CD4-positive, alpha-beta T cell treated with Interleukin-15 for 1 hour (primary cell): Measurements from ENCODE around the gene LDLRAD4.

ENCODE experiments used
- DNase-seq: peaks from one replicate; pipeline ENCODE4 v3.0.0-alpha.2; 2020

The LDLRAD4 gene

DNA sequence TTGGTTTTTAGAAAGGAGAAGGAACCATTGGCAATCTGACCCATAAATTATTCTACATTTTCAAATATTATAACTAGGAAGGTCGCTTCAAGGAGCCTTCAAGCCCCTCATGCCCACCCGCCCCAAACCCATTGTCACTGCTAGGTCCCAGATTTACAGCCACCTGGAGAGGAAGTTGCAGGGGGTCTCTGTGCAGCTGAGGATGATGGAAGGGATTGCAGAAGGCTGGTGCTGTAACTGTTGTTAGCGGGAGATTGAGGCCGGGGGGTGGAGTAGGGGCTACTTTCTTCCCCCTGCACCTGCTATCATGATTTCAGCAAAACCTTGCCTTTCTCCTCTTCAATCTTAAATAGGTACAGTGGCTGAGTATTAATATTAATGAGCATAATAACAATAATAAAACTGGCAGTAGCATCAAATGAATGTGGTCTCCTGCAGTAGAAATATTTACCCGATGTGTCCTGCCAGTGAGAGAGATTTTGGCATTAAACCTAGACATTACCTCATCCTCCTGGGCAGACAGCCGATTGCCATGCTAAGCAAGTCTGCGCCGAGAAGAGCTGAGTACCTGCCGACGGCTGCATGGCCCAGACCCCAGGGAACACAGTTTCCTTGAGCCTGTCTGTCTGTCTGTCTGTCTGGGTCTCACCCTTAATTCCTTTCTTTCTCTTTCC lies 282.4 kb downstream of the LDLRAD4 start:
- DNase-seq, result no peak

DNA sequence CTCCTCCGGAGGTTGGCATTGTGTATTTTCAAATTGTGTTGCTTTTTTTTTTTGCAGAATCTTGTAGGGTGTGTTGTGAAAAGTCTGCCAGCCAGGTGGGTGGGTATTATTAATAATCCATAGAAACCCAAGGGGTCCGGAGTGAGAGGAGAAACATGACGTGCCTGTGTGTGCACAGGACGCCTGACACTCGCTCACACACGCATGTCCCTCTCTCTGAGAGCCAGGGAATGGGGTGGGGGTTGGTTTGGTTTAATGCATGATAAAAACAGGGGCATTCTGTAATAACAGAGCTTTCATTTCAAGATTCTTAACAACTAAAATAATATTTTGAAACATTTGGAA lies 283.0 kb downstream of the LDLRAD4 start:
- DNase-seq, result no peak

DNA sequence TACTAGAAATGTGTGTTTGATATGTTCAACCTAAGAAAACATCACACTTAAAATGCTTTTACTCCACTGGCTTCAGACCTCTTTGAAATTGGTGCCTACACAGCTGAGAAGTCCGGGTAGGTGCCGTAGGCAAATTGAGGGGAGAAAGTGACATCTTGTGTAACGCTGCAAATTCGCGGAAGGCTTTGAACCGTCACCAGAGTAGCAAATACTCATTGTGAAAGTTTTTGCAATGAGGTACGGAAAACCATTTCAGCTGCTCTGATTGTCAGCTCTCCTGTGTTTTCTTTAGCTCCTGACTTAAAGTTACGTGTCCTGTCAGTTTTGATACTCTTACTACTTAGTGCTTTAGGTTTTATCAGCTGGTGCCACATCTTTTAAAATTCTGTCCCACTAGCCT lies 283.3 kb downstream of the LDLRAD4 start:
- DNase-seq, result no peak

DNA sequence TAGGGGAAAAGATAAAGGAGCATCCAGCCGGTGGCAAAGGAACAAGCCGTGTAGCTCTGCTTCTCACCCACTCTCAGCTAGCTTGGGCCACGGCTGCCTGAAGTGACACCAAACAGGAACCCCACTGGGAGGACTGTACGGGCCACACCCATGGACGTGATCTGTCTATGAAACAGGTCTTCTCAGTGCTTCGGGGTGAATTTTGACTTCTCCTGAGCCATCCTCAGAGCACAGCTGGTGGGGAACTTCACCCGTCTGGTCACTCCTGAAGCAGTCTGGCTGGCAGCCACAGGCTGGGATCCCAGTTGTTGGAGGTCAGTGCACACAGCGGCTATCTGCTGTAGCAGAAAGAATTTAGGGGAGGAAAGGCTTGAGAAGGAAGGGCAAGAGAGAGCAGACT lies 284.0 kb downstream of the LDLRAD4 start:
- no peak for DNase-seq

DNA sequence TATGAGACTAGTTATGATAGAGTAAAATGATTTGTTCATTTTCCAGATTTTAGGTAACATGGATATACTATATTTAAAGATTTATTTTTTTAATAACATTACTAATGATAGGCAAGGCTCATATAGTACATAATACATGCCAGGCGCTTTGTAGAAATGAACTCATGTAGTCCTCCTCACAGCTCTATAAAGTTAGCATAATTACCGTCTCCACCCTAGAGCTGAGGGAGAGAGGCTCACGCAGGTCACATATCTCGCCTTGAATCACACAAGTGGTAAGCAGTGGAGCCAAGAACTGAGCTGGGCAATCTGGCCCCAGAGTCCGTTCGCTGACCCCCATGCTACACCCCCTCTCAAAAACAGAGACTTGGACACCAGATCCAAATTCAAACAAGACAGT lies 285.3 kb downstream of the LDLRAD4 start:
- DNase-seq, result no peak

DNA sequence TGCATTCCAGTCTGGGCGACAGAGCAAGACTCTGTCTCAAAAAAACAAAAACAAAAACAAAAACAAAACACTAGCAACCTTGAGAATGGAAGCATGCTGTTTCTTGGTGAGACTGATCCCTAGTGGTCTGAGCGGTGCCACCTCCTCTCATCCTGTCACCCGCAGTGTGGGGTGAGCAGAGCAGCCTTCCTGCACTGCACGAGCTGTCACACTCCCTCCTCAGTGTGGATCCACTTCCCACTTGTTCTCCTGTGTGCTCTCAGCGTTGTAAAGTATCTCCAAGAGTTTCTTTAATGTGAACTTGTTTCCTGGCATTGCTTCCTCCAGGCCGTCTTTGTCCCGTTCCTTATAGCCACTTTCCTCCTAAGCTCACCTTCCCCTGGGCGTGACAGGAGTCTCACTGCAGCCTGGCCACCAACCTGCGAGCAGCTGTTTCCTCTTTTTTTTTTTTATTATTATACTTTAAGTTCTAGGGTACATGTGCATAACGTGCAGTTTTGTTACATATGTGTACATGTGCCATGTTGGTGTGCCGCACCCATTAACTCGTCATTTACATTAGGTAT lies 287.3 kb downstream of the LDLRAD4 start:
- DNase-seq, result no peak

DNA sequence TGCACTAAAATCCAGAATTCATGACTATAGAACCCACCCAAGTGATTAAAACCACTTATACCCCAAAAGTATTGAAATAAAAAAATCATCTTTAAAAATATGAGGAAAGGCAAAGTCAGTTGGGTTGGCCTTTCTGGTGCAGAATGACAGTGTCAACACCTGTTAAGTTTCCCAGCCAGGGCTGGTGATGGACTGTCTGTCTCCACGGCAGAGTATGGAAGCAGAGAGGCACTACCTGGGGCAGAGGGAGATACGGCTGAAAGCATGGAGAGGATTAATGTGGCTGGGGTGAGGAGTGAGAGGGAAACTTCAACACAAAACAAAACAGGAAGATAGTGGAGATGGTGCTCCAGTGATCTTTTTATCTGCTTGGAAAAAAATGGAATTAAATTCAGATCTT lies 292.0 kb downstream of the LDLRAD4 start:
- no peak for DNase-seq

DNA sequence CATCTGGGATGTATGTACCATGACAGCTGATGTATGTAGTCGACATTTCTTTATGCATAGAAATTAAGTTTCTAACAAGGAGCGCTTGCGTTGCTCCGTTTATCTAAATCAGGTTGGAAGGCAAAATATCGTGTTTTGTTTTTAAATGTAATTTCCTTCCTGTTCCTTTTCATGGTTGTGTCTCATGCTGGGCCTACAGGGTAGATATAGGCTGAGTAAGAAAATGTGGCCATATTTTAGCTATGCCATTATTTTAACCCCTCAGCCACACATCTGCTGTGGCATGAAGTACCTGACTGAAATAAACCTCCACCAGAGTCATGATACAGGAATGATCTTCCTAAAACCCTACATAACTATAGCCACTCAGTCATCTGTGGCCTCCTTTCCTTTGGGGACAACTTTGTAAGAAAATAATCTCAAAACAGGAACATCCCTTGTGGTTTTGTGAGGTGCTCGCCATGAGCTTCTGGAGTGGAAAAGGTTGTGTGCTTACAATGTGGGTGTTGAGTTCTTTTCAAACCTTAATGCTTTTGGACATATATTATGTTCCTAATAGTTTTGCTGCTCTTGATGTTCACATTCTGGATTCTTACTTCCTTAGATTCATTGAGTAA lies 293.5 kb downstream of the LDLRAD4 start:
- no peak for DNase-seq

DNA sequence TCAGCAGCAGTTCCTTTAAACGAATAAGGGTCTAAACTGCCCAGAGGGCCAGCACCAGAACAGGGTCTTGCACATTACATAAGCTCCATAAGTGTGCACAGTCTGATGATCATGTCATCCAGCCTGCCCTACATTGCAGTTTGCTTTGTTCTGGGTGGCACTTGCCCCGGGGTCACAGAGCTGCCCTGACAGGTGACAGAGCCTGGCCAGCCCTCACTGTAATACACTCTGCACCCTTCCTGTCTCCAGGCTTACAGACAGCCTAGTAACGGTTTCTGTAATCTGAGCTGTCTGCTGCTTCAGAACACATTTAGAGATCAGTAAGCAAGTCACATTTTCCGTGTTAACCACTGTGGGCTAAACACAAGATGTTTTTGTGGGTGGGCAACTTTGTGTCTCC lies 294.5 kb downstream of the LDLRAD4 start:
- no peak for DNase-seq

DNA sequence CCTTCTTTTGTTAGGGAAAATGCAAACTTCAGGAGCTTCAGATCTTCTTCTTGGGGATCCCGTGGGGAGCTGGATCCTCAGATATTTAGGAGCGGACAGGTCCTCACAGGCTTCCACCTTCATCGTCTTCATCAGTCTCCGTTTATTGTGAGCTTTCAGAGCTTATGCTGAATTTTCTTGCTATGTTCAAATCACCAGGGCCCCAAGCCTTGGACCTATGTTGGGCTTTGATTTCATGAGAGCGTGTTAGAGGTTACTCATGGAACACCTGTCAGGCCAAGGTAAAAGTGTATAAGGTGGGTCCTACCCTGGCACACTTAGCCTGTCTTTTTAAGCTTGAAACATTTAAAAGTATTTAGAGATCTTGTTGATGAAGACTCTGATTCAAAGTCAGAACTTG lies 294.9 kb downstream of the LDLRAD4 start:
- no peak for DNase-seq

DNA sequence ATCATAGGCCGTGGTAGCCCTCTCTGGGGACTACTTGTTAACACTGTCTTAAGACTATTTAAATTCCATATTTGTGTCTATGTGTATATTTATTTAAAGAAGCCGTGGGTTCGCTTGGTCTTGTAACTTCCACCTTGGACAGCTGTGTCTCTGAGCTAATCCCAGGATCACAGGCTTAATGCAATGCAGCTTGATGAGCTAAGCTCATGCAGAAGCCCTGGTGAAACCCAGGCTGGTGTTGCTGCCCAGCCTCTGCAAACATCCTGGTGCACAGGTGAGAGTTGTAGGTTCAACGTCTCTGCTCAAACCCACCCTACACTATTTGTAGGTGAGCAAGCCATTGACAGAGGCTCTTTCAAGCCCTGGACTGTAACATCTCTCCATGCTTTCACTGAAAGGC lies 296.0 kb downstream of the LDLRAD4 start:
- no peak for DNase-seq

DNA sequence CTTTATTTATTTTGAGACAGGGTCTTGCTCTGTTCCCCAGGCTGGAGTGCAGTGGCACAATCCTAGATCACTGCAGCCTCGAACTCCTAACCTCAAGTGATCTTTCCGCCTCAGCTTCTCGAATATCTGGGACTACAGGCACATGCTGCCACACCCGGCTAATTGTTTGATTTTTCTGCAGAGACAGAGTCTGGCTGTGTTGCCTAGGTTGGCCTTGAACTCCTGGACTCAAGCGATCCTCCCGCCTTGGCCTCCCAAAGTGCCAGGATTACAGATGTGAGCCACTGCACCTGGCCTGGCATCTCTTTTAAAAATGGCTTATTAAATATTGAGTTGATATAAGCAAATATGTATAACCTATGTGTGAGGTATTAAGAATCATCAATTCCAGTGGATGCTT lies 298.3 kb downstream of the LDLRAD4 start:
- DNase-seq, result no peak

DNA sequence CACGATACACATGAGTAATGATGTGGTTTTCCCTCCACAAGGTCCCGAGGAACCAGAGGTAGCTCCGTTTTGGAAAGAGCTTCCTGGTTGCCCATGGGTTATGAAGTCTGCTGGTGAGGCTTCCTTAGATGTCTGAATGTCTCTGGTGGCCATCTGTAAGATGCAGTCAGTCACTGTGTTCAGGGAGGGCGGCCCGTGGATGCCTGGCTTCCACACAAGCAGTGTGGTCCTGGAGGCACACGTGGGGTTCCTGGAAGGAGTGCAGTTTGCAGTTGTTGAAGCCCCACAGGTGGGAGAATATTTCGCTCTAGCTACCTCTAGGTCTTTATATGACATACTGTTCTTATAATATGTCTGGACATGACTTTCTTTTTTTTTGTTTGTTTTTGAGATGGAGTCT lies 298.8 kb downstream of the LDLRAD4 start:
- no peak for DNase-seq

DNA sequence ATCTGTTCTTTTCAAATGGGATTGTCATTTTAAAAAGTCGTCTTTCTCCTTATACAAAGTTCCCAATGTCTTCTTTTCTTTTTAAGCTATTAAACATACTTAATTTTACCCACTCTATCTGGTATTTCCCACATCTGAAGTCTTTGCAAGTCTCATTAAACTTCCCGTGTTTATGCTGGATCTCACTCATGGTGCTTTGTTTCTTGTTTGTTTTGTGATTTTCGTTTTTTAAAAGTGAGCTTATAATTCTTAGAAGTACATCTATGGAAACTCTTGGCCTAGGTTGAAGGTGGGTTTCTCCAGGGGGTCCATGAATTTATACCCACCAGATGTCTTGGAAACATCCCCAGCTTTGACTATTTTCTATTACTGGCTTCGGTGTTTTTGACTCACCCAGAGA lies 299.8 kb downstream of the LDLRAD4 start:
- no peak for DNase-seq

DNA sequence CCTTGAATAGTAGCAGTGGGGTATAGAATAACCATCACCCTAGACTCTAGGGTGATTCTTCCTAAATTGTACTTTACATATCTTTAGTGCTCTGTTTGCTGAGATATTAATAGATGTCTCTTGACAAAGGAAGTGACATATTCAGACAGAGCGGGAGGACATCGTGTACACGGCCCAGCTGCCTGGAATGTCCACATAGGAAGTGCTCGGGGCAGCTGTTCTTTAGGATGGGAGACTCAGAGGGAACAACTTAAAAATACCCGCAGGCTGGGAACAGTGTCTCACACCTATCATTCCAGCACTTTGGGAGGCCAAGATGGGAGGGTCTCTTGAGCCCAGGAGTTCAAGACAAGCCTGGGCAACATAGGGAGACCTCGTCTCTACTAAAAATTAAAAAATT lies 301.7 kb downstream of the LDLRAD4 start:
- DNase-seq, result no peak

DNA sequence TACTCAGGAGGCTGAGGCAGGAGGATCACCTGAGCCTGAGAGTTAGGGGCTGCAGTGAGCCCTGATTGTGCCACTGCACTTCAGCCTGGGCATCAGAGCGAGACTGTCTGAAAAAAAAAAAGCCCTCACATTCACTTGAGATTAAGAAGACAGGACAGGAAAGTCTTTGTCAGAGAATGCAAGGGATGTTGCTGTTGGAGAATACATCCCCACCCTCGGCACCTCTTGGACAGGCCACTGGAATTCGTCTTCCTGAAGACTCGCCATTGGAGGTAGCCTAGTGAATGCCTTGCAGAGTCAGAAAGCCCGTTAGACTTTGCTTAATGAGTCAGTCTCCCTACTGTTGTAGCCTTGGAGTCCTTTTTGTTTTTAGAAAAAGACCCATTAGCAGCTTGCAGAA lies 302.2 kb downstream of the LDLRAD4 start:
- no peak for DNase-seq

DNA sequence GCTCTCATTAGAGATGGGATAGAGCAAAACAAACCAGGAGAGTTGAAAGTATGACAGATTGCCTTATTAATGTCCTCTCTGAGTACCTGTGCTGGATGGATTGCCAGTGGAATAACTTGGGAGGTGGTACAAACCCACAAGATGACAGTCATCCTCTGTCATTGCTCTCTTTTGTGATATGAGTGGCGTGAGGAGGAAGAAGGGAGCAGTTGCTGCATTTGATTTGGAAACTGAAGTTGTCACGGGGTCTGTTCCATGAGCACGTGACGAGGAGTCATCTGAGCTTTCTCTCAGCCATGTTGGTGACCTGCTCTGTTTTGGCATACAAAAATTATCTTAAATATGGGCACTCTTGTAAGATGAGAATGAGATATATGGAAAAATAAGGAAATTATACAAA lies 302.9 kb downstream of the LDLRAD4 start:
- no peak for DNase-seq

DNA sequence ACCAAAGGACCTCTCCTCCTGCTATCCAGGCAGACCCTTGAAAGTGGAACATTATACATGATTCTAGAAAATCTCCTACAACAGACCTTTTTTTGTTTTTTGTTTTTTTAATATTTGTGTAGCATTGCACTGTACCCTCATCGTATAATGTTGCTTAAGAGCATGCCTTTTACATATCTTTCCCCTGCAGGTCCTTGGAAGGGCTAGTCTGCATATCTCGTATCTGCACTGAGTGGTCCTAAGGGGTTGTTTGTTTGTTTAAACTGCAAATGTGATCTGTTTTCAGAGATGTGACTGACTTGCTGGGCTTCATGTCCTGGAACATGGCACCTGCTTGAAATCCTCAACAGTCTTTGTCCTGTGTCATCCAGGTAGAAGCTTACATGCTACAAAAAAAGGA lies 303.7 kb downstream of the LDLRAD4 start:
- no peak for DNase-seq

DNA sequence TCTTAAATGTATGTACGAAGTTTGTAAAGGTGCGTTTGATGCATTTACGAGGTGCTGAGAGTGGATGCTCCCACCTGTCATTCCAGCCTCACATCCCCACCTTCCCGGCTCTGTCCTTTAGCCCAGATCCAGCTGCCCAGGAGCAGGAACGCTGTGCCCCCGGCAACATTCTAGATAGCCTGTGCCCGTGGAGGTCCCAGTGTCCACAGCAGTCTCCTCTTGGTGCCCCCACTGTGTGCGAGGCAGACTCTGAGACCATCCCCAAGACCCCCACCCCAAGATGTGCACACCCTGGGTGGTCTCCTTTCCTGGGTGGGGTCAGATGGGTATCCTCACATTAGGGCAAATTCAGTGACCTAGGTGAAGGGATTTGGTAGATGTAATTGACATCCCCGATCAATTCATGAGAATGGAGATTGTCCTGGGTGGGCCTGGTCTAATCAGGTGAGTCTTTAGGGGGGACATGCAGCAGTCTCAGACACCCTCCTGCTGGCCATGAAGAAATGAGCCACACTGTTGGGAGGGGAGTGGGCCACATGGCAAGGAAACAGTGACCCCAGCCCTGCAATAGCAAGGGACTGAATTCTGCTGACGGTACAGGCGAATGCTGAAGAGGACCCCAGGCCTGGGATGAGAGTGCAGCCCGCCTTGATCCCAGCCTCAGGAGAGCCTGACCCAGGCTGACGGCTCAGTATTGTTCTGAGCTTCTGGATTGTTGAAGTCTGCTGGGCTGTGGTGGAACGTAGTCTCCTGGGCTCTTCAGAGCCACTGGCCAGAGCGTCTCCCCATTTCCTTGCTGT lies 304.5 kb downstream of the LDLRAD4 start:
- no peak for DNase-seq

DNA sequence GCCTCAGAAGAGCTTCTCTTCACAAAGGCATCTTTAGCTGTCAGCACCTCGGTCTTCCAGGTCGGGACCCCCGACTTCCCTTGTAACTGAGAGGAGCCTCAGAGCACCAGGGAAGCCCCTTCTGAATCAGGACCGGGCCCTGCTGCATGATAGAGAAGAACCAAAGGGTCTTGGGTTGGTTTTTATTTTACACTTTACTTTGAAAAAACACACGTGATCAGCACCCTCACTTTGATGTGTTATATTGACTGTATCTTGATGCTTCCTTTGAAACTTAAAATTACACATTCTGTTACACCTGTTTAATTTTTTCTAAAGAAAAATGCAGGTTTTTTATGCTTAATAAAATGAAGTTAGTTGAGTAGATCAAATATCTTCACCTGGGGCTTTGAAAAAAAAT lies 305.5 kb downstream of the LDLRAD4 start:
- no peak for DNase-seq

DNA sequence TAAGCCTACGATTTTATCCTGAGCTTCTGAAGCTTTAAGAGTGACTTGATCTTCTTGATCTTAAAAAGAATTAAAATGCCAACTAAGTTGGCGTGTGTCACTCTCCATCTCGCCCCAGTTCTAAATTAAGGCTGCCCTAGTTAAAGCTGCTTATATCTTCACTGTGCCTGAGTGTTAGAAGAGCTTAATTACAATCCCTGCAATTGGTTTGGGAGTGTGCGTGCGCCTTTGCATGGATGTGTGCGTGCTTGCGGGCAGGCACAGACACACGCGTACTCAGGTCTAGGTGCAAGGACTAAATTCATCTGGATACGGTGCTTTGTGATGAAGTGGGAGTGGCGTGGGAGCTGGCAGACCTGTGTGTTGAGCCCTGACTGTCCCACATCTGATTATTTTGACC lies 306.3 kb downstream of the LDLRAD4 start:
- DNase-seq, result no peak

DNA sequence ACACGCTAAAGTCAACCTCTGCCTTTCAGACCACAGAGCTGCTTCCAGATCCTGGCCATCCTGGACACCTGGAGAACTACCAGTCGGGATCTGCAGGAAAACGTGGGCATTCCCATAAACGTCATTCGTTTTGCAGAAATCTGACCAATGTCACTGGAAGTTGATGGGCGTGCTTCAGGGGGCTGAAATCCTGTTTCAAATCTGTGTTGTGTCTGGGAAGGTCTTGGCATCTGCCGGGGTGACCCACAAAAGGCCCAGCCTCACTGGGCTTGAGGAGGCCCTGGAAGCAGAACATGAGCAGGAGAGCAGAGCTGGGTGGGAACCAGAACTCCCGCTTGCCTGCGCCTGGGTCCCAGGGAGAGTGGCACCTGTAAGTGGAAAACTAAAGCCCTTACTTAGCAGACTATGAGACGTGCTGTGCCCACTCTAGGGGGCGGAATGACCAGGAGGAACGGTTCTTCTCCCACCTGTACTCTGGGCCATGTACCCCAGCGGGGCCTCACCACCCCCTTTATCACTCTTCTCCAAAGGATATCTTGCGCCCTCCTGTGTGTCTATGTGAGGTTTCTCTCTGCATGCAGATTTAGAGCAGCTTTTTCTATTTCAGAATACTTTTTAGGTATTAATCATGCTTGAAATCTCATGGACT lies 306.9 kb downstream of the LDLRAD4 start:
- no peak for DNase-seq

DNA sequence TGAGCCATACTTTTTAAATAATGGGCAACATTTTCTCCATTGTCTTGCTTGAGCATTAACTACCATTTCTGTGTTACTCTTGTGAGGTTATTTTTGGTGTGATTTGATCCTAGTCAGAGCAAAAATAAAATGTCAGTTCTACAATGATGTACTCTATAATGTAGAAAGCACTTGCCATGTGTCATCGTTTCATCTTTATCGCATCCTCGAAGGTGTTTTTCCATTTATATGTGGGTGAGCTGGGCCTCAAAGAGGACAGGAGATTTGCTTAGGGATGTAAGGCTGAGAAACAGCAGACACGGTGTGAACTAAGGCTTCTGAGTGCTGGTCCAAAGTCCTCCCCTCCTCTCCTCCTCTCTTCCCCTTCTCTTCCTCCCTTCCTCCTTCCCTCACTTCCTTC lies 308.0 kb downstream of the LDLRAD4 start:
- DNase-seq, result no peak

DNA sequence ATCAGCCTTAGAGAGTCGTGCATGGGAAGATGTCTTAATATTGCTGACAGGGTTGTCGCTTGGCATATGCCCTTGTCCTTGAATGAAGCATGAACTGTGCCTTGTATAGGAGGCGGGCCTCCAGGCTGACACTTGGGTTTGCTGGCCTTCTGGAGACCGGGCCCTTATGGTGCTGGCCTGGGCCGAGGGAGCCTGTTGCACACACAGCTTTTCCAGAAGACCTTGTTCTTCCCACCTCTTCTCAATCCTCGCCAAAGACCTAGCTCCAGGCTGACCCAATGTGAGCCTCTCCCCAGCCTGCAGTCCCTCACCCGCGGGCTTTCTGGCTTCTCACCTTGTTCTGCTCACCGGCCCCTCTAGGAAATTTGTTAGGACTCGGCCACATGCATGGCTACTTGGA lies 308.7 kb downstream of the LDLRAD4 start:
- no peak for DNase-seq
